HG02759 (cell line): ENCODE measurements around the gene XPO1.
"Not testable (repeated sequence)": the region's sequence is repeated elsewhere in the genome, so short reads cannot be mapped to it uniquely, and the experiment has no call there.

Source experiments
- ATAC-seq: cut with Tn5 transposase; IDR thresholded peaks from one replicate; pipeline ENCODE4 v1.9.1; 2021; ENCODE audit warnings: mild to moderate bottlenecking, moderate library complexity; ENCODE audit not compliant: unreplicated experiment

The XPO1 gene

GRCh38 chr2:61470122-61470951 is 67.8 kb downstream of the XPO1 start:
- ATAC-seq: peak; percentile 34

GRCh38 chr2:61469424-61470121 is 68.6 kb downstream of the XPO1 start:
- ATAC-seq: no peak

- not testable (repeated sequence) for ATAC-seq
These were observed 69.9 kb downstream of the XPO1 start for GRCh38 chr2:61468231-61468630.

DNA sequence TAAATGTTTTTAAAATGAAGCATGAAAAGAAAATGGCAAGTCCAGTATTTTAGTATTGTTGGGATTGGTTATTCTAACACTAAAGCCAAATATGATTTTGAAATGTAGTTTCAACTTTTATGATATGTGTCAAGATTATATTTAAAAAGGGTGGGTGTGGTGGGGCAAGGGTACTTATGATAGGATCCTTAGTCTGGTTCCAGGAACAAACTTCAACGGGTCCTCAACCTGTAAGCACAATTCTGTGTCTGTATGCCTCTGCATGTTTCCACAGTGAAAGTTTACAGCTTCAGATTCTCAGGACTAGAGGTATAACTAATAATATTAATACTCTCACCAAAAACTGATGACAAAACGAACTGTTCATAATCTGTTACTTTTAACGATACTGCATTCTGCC is 73.1 kb downstream of the XPO1 start:
- no peak for ATAC-seq

GRCh38 chr2:61463769-61464475 is 74.2 kb downstream of the XPO1 start:
- peak; percentile 20 for ATAC-seq

DNA sequence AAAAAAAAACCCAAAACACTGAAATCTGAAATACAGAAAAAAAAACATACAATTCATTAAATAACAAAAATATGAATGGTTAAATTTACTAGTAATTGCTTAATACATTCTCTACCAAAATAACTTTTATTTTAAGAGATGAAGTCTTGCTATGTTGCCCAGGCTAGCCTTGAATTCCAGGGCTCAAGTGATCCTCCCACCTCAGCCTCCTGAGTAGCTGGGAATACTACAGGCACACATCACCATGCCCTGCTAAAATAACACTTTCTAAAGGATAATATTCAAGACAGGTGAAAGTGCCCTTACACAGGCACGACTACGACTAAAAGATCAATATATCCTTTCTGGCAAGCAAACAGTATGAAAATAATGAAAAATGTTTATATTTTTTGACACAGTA is 76.8 kb downstream of the XPO1 start:
- ATAC-seq: no peak

DNA sequence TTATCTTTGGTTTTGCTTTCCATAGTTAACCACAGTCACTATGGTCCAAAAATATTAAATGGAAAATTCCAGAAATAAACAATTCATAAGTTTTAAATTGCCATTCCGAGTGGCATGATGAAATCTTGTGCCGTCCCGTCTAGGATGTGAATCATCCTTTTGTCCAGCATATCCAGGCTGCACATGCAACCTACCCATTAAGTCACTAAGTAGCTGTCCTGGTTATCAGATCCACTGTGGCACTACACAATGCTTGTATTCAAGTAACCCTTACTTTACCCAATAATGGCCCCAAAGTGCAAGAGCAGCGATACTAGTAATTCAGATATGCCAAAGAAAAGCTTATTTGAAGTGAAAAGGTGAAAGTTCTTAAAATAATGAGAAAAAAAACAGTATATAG is 78.0 kb downstream of the XPO1 start:
- no peak for ATAC-seq

DNA sequence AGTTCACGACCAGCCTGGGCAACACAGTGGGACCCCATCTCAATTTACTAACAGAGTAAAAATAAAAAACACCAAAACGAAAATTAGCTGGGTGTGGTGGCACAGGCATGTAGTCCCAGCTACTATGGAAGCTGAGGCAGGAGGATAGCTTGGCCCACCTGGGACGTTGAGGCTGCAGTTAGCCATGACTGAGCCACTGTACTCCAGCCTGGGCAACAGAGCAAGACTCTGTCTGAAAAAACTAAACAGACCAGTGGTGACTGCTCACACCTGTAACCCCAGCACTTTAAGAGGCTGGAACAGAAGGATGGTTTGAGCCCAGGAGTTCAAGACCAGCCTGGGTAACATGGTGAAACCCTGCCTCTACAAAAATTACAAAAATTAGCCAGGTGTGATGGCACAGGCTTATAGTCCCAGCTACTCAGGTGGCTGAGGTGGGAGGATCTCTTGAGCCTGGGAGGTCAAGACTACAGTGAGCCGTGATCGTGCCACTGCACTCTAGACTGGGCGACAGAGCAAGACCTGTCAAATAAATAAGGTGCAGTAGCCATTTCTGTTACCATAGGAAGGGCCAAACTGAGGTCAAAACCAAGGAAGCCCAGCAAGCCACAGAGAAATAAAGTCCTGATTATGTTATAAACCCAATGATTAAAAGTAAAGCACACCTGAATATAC is 81.3 kb downstream of the XPO1 start:
- ATAC-seq: no peak

DNA sequence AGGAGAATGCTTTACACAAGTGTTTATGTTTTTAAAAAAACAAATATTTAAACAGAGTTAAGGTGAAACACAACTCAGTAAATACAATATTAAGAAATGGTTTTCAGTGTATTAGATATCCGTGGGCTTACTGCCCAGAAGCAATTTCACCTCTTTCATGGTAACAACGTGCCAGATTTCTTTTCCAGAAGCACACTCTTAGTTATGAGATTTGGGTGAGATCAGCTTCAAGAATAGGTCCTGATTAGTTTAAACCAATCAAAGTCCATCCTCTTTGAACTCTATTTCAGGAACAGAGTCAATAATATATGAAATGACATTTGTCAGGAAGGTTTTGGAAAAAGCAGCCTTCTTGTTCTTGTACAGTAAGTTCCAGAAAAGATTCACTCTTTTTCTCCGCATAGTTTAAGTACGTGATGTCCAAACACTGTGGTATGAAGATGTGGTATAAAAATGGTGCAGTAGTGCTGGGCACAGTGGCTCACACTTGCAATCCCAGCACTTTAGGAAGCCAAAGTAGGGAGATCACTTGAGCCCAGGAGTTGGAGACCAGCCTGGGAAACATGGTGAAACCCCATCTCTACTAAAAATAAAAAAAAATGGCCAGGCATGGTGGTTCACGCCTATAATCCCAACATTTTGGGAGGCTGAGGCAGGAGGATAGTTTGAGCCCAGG is 81.9 kb downstream of the XPO1 start:
- ATAC-seq: no peak

DNA sequence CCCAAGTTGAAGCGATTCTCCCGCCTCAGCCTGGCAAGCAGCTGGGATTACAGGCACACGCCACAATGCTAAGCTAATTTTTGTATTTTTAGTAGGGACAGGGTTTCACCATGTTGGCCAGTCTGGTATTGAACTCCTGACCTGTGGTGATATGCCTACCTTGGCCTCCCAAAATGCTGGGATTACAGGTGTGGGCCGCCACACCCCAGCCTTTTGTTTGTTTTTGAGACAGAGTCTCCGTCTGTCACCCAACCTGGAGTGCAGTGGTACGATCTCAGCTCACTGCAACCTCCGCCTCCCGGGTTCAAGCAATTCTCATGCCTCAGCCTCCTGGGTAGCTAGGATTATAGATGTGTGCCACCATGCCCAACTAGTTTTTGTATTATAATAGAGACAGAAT is 83.2 kb downstream of the XPO1 start:
- not testable (repeated sequence) for ATAC-seq

DNA sequence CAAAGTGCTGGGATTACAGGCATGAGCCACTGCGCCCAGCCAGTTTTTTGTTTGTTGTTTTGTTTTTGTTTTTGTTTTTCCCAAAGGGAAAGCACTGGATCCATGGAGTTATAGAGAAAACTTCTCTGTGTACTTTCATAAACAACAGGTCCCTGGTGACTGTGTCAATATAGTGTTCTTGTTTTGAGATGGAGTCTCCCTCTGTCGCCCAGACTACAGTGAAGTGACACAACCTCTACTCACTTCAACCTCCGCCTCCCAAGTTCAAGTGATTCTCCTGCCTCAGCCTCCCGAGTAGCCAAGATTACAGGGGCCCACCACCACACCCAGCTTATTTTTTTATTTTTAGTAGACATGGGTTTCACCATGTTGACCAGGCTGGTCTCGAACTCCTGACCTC is 83.8 kb downstream of the XPO1 start:
- ATAC-seq: no peak

DNA sequence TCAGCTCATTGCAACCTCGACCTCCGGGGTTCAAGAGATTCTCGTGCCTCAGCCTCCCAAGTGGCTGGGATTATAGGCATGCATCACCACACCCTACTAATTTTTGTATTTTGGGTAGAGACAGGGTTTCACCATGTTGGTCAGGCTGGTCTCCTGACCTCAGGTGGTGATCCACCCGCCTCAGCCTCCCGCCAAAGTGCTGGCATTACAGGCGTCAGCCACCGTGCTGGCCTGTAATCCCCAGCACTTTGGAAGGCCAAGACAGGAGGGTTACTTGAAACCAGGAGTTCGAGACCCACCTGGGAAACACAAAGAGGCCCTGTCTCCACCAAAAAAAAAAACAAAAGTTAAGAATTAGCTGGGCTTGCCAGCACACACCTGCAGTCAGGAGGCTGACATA is 85.8 kb downstream of the XPO1 start:
- no peak for ATAC-seq

- no peak for ATAC-seq
These were observed 87.0 kb downstream of the XPO1 start for GRCh38 chr2:61451178-61451577.

- ATAC-seq: no peak
These were observed 88.0 kb downstream of the XPO1 start for GRCh38 chr2:61450144-61450543.

GRCh38 chr2:61448229-61448628 is 89.9 kb downstream of the XPO1 start:
- no peak for ATAC-seq

- ATAC-seq: not testable (repeated sequence)
These were observed 91.2 kb downstream of the XPO1 start for GRCh38 chr2:61446971-61447370.

GRCh38 chr2:61443342-61444041 is 94.7 kb downstream of the XPO1 start:
- ATAC-seq: peak; percentile 97

DNA sequence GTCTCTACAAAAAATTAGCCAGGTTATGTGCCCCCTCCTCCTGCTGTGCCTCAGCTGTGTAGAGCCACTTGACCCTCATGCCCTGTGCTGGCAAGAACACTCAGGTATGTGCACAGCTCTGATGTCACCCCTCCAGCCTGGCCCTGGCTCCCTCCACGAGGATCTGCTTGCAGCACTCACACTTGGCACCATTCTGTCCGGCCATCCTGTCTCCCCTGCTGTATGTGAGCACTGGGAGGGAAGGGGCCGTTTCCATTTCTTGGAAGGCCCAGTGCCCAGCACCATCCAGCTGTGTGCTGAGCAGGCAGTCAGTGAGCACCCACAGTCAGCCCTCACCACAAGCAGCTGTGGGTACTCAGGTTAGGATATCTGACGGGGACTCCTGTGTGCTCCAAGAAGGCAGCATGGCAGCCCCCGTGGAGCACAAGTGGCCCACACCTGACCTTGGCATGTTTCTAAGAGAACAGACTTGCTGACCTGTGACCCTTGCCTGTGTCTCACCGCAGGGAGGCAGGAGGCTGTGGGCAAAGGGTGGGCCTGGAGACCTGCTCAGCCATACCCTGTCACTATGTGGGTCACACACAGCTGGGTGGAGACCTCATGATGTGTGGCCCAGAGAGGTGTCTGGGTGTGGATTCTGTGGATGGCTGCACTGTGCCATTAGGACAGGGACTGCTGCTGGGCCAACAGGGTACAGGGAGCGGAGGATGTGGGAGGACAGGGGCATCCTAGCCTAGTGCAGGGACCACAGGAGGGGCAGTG is 98.7 kb downstream of the XPO1 start:
- no peak for ATAC-seq

GRCh38 chr2:61438670-61439069 is 99.5 kb downstream of the XPO1 start:
- ATAC-seq: no peak
